HepG2 (cell line): ENCODE results near the gene RBM14. TPM values are rescaled to one million over a fixed set of nuclear protein-coding genes. Genes with fewer than 3 reads are reported as not detected.

ENCODE experiments used
- ARNT ChIP-seq: fragments of 450-650 bp; IDR thresholded peaks from 2 replicates; pipeline ENCODE4 v1.6.1; 2017
- BRF2 ChIP-seq: sonication (generic); formaldehyde crosslinking; IDR thresholded peaks from 2 replicates; pipeline ENCODE4 v1.8.1; 2022; ENCODE audit warnings: mild to moderate bottlenecking, missing genetic modification reagents
- FOXO1 ChIP-seq: sonication (generic); formaldehyde crosslinking; IDR thresholded peaks from 2 replicates; pipeline ENCODE4 v1.4.0; 2020; ENCODE audit warnings: missing genetic modification reagents
- HNF4A ChIP-seq: sonication (generic); formaldehyde crosslinking; IDR thresholded peaks from 2 replicates; pipeline ENCODE4 v1.4.0; 2020; ENCODE audit warnings: missing genetic modification reagents
- JUNB ChIP-seq: sonication (generic); formaldehyde crosslinking; IDR thresholded peaks from 2 replicates; pipeline ENCODE4 v1.8.0; 2022; ENCODE audit warnings: missing genetic modification reagents, mild to moderate bottlenecking, borderline replicate concordance
- NCOR1 ChIP-seq: fragments of 200-600 bp; sonication (generic); IDR thresholded peaks from 2 replicates; pipeline ENCODE4 v1.7.0; 2017; ENCODE audit warnings: antibody characterized with exemption, low read length, borderline replicate concordance
- PTBP1 ChIP-seq: fragments of 200-400 bp; formaldehyde crosslinking; IDR thresholded peaks from 2 replicates; pipeline ENCODE4 v1.6.1; 2018; ENCODE audit warnings: low read length, low read depth; ENCODE audit not compliant: poor library complexity, severe bottlenecking
- RARA ChIP-seq: IDR thresholded peaks from 2 replicates; pipeline ENCODE4 v1.6.1; 2016; ENCODE audit warnings: missing genetic modification reagents, missing compliant biosample characterization
- ZNF317 ChIP-seq: sonication (generic); formaldehyde crosslinking; IDR thresholded peaks from 2 replicates; pipeline ENCODE4 v1.5.0; 2020; ENCODE audit warnings: mild to moderate bottlenecking, missing genetic modification reagents
- ZNF350 ChIP-seq: sonication (generic); formaldehyde crosslinking; IDR thresholded peaks from 2 replicates; pipeline ENCODE4 v1.4.0; 2020; ENCODE audit warnings: mild to moderate bottlenecking, low read depth, missing genetic modification reagents, borderline replicate concordance
- ZNF615 ChIP-seq: sonication (generic); formaldehyde crosslinking; IDR thresholded peaks from 2 replicates; pipeline ENCODE4 v1.5.0; 2020; ENCODE audit warnings: mild to moderate bottlenecking, missing genetic modification reagents, borderline replicate concordance
- ZNF616 ChIP-seq: sonication (generic); formaldehyde crosslinking; IDR thresholded peaks from 2 replicates; pipeline ENCODE4 v1.5.0; 2020; ENCODE audit warnings: low read depth, mild to moderate bottlenecking, missing genetic modification reagents
- ZNF703 ChIP-seq: sonication (generic); formaldehyde crosslinking; IDR thresholded peaks from 2 replicates; pipeline ENCODE4 v1.5.1; 2020; ENCODE audit warnings: missing genetic modification reagents, mild to moderate bottlenecking, moderate library complexity, borderline replicate concordance
- ZNF761 ChIP-seq: sonication (generic); formaldehyde crosslinking; conservative IDR thresholded peaks from 2 replicates; pipeline ENCODE4 v1.4.0; 2020; ENCODE audit warnings: mild to moderate bottlenecking, missing genetic modification reagents
- ZNF768 ChIP-seq: sonication (generic); formaldehyde crosslinking; IDR thresholded peaks from 2 replicates; pipeline ENCODE4 v1.4.0; 2020; ENCODE audit warnings: missing genetic modification reagents
- polyA plus RNA-seq, 8 experiments: library from polyadenylated mRNA; depleted of rRNA in 3 of 8; stranded (reverse) in 7 of 8; unstranded in 1 of 8; fragments of >200 nt; fragmentation: Illumina TruSeq in 4 of 8; extraction: Trizol in 4 of 8; gene quantifications; 2 replicates each; pipeline versions ENCODE4 v1.2.1 to v1.2.3, GENCODE V29; 2011 to 2016; ENCODE audit warnings: low read depth in 4 of 8, missing spikeins in 1 of 8, mixed read lengths in 1 of 8; ENCODE audit not compliant: insufficient read depth in 1 of 8
- total RNA-seq, 5 experiments: library from RNA; depleted of rRNA; stranded (reverse); fragments of >200 nt; fragmentation: Illumina TruSeq; extraction: Trizol; gene quantifications; 2 replicates each; pipeline ENCODE4 v1.2.3, GENCODE V29; 2016; ENCODE audit warnings: low read depth in 1 of 5
- TF ChIP-seq, protein P1 (sequence below): IDR thresholded peaks from 2 replicates; pipeline ENCODE4 v1.6.1; 2016; ENCODE audit warnings: mild to moderate bottlenecking, missing biosample characterization, missing genetic modification reagents
- TF ChIP-seq, protein P2 (sequence below): IDR thresholded peaks from 2 replicates; pipeline ENCODE4 v1.4.0; 2020; ENCODE audit warnings: mild to moderate bottlenecking, missing genetic modification reagents
- TF ChIP-seq, protein P3 (sequence below): sonication (generic); formaldehyde crosslinking; IDR thresholded peaks from 2 replicates; pipeline ENCODE4 v1.4.0; 2020; ENCODE audit warnings: mild to moderate bottlenecking, missing genetic modification reagents
- TF ChIP-seq, protein P4 (sequence below): sonication (generic); formaldehyde crosslinking; IDR thresholded peaks from 2 replicates; pipeline ENCODE4 v1.5.1; 2020; ENCODE audit warnings: mild to moderate bottlenecking, missing genetic modification reagents, moderate library complexity
- TF ChIP-seq, protein P5 (sequence below): sonication (generic); formaldehyde crosslinking; IDR thresholded peaks from 2 replicates; pipeline ENCODE4 v1.4.0; 2020; ENCODE audit warnings: missing genetic modification reagents, borderline replicate concordance

The RBM14 gene
- total and polyA plus RNA-seq, 2 of the 13 experiments (the other 11 are each of a cell fraction or from before 2014, with no cell fraction given), result 12.7 to 44.1 TPM

- TF ChIP-seq ZNF768 (CRISPR knock-in tag) (no peak), ZNF317 (no peak), HNF4A (CRISPR knock-in tag) (peak; percentile 68), ZNF350 (CRISPR knock-in tag) (no peak), ZNF703 (CRISPR knock-in tag) (no peak), RARA (CRISPR knock-in tag) (0 out of 2 replicates have a peak, but pooled peaks have one; percentile 14), PTBP1 (no peak), NCOR1 (no peak), ZNF616 (CRISPR knock-in tag) (no peak), ZNF761 (CRISPR knock-in tag) (no peak), BRF2 (CRISPR knock-in tag) (no peak), ZNF615 (CRISPR knock-in tag) (no peak), FOXO1 (CRISPR knock-in tag) (no peak), JUNB (CRISPR knock-in tag) (no peak), ARNT (no peak)
- TF ChIP-seq, protein P1, sequence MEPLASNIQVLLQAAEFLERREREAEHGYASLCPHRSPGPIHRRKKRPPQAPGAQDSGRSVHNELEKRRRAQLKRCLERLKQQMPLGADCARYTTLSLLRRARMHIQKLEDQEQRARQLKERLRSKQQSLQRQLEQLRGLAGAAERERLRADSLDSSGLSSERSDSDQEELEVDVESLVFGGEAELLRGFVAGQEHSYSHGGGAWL, result no peak
- TF ChIP-seq, protein P2, sequence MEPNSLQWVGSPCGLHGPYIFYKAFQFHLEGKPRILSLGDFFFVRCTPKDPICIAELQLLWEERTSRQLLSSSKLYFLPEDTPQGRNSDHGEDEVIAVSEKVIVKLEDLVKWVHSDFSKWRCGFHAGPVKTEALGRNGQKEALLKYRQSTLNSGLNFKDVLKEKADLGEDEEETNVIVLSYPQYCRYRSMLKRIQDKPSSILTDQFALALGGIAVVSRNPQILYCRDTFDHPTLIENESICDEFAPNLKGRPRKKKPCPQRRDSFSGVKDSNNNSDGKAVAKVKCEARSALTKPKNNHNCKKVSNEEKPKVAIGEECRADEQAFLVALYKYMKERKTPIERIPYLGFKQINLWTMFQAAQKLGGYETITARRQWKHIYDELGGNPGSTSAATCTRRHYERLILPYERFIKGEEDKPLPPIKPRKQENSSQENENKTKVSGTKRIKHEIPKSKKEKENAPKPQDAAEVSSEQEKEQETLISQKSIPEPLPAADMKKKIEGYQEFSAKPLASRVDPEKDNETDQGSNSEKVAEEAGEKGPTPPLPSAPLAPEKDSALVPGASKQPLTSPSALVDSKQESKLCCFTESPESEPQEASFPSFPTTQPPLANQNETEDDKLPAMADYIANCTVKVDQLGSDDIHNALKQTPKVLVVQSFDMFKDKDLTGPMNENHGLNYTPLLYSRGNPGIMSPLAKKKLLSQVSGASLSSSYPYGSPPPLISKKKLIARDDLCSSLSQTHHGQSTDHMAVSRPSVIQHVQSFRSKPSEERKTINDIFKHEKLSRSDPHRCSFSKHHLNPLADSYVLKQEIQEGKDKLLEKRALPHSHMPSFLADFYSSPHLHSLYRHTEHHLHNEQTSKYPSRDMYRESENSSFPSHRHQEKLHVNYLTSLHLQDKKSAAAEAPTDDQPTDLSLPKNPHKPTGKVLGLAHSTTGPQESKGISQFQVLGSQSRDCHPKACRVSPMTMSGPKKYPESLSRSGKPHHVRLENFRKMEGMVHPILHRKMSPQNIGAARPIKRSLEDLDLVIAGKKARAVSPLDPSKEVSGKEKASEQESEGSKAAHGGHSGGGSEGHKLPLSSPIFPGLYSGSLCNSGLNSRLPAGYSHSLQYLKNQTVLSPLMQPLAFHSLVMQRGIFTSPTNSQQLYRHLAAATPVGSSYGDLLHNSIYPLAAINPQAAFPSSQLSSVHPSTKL (CRISPR knock-in tag), result 0 out of 2 replicates have a peak, but pooled peaks have one; percentile 21
- TF ChIP-seq, protein P3, sequence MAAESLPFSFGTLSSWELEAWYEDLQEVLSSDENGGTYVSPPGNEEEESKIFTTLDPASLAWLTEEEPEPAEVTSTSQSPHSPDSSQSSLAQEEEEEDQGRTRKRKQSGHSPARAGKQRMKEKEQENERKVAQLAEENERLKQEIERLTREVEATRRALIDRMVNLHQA, result no peak
- TF ChIP-seq, protein P4, sequence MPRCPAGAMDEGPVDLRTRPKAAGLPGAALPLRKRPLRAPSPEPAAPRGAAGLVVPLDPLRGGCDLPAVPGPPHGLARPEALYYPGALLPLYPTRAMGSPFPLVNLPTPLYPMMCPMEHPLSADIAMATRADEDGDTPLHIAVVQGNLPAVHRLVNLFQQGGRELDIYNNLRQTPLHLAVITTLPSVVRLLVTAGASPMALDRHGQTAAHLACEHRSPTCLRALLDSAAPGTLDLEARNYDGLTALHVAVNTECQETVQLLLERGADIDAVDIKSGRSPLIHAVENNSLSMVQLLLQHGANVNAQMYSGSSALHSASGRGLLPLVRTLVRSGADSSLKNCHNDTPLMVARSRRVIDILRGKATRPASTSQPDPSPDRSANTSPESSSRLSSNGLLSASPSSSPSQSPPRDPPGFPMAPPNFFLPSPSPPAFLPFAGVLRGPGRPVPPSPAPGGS, result no peak
- TF ChIP-seq, protein P5, sequence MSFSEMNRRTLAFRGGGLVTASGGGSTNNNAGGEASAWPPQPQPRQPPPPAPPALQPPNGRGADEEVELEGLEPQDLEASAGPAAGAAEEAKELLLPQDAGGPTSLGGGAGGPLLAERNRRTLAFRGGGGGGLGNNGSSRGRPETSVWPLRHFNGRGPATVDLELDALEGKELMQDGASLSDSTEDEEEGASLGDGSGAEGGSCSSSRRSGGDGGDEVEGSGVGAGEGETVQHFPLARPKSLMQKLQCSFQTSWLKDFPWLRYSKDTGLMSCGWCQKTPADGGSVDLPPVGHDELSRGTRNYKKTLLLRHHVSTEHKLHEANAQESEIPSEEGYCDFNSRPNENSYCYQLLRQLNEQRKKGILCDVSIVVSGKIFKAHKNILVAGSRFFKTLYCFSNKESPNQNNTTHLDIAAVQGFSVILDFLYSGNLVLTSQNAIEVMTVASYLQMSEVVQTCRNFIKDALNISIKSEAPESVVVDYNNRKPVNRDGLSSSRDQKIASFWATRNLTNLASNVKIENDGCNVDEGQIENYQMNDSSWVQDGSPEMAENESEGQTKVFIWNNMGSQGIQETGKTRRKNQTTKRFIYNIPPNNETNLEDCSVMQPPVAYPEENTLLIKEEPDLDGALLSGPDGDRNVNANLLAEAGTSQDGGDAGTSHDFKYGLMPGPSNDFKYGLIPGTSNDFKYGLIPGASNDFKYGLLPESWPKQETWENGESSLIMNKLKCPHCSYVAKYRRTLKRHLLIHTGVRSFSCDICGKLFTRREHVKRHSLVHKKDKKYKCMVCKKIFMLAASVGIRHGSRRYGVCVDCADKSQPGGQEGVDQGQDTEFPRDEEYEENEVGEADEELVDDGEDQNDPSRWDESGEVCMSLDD, result no peak
Observed at GRCh38 chr11:66674964-66675602, 58.7 kb downstream of the RBM14 start (continued).
